K562 (cell line): ENCODE data around the gene CCDC171.

ENCODE experiments used
- CHCHD3 ChIP-seq: fragments of 250-450 bp; sonication (Bioruptor Pico); IDR thresholded peaks from 2 replicates; pipeline ENCODE4 v2.1.2; 2022; ENCODE audit warnings: mild to moderate bottlenecking
- CHD2 ChIP-seq: IDR thresholded peaks from 2 replicates; pipeline ENCODE4 v1.6.1; 2011; ENCODE audit warnings: low read depth, low read length
- LCOR ChIP-seq: sonication (generic); formaldehyde crosslinking; IDR thresholded peaks from 2 replicates; pipeline ENCODE4 v1.8.0; 2022; ENCODE audit warnings: mild to moderate bottlenecking, missing genetic modification reagents
- SP2 ChIP-seq: IDR thresholded peaks from 2 replicates; pipeline ENCODE4 v1.6.1; 2011; ENCODE audit warnings: mild to moderate bottlenecking, low read depth, low read length, moderate library complexity; ENCODE audit not compliant: poor library complexity, severe bottlenecking; ENCODE audit errors: extremely low read depth
- TAF15 ChIP-seq: fragments of 200-400 bp; formaldehyde crosslinking; IDR thresholded peaks from 2 replicates; pipeline ENCODE4 v1.6.1; 2017; ENCODE audit warnings: mild to moderate bottlenecking, low read depth, low read length, moderate library complexity
- USF2 ChIP-seq: sonication (generic); formaldehyde crosslinking; IDR thresholded peaks from 2 replicates; pipeline ENCODE4 v1.5.0; 2020; ENCODE audit warnings: missing genetic modification reagents

DNA sequence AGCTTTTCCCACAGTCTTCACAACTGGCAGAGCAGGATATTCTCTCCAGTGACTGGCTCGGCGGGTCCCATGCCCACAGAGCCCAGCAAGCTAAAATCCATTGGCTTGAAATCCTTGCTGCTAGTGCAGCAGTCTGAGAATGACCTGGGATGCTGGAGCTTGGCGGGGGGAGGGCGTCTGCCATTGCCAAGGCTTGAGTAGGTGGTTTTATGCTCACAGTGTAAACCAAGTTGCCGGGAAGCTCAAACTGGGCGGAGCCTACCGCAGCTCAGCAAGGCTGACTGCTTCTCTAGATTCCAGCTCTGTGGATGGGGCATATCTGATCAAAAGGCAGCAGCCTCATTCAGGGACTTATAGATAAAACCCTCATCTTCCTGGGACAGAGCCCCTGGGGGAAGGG, 194.1 kb downstream of the CCDC171 start:
- TF ChIP-seq SP2, result no peak
- no peak for TF ChIP-seq USF2 (CRISPR knock-in tag)
- no peak for TF ChIP-seq TAF15
- TF ChIP-seq CHCHD3 (CRISPR knock-in tag), result no peak
- TF ChIP-seq CHD2, result no peak
- no peak for TF ChIP-seq LCOR (CRISPR knock-in tag)
